NB4 (cell line): ENCODE results near the gene SND1.

Experiments
- CTCF ChIP-seq: IDR thresholded peaks from one replicate; pipeline ENCODE4 v1.5.1; 2012; ENCODE audit warnings: low read depth, low read length
- POLR2A ChIP-seq: IDR thresholded peaks from 2 replicates; pipeline ENCODE4 v1.6.1; 2011; ENCODE audit warnings: mild to moderate bottlenecking; ENCODE audit not compliant: insufficient read length; ENCODE audit errors: extremely low read depth

GRCh38 chr7:128106821-128107220 is 454.8 kb downstream of the SND1 start:
- TF ChIP-seq CTCF (no peak), POLR2A (no peak)
